WTC11 (cell line): ENCODE results near the gene AFP. TPM values are rescaled to one million over a fixed set of nuclear protein-coding genes. Genes with fewer than 3 reads are reported as not detected.

Experiments used
- ATAC-seq: fragments of 200-7000 bp; cut with Tn5 transposase; 2 replicates; pipeline ENCODE4 v1.10.0; 2021; ENCODE audit warnings: mild to moderate bottlenecking, moderate library complexity
- CTCF ChIA-PET: fragments of 300-600 bp; sonication (Branson Sonifier 250); formaldehyde crosslinking; loops from one replicate; lab custom pipeline; 2021; ENCODE audit warnings: antibody characterized with exemption; lab: Charles Lee
- POLR2A ChIA-PET: fragments of 350-600 bp; sonication (Branson Sonifier 250); formaldehyde crosslinking; loops from one replicate; lab custom pipeline; 2021; ENCODE audit warnings: antibody characterized with exemption; lab: Charles Lee
- DNase-seq: peaks from one replicate; pipeline ENCODE4 v3.0.0; 2021; ENCODE audit warnings: low spot score
- H3K27ac Mint-ChIP-seq: 2 replicates; pipeline ENCODE4 v1.8.0; 2021; ENCODE audit warnings: mixed read lengths
- H3K27me3 Mint-ChIP-seq: 2 replicates; pipeline ENCODE4 v1.8.0; 2021; ENCODE audit warnings: low read depth, mild to moderate bottlenecking, moderate library complexity, mixed read lengths
- H3K36me3 Mint-ChIP-seq: 2 replicates; pipeline ENCODE4 v1.8.0; 2021; ENCODE audit warnings: mixed read lengths
- H3K4me1 Mint-ChIP-seq: 2 replicates; pipeline ENCODE4 v1.8.0; 2022; ENCODE audit warnings: mixed read lengths
- H3K4me3 Mint-ChIP-seq: 2 replicates; pipeline ENCODE4 v1.8.0; 2021; ENCODE audit warnings: mild to moderate bottlenecking, moderate library complexity, mixed read lengths
- H3K9me3 Mint-ChIP-seq: 2 replicates; pipeline ENCODE4 v1.8.0; 2021; ENCODE audit warnings: mixed read lengths
- CREM ChIP-seq: sonication (generic); formaldehyde crosslinking; IDR thresholded peaks from 2 replicates; pipeline ENCODE4 v1.8.1; 2022; ENCODE audit warnings: mild to moderate bottlenecking, missing genetic modification reagents, moderate library complexity
- FOXP1 ChIP-seq: sonication (generic); formaldehyde crosslinking; IDR thresholded peaks from 2 replicates; pipeline ENCODE4 v1.8.0; 2022; ENCODE audit warnings: missing genetic modification reagents, mild to moderate bottlenecking, moderate library complexity, borderline replicate concordance
- IRF2 ChIP-seq: sonication (generic); formaldehyde crosslinking; IDR thresholded peaks from 2 replicates; pipeline ENCODE4 v1.8.0; 2022; ENCODE audit warnings: low read depth, missing genetic modification reagents, borderline replicate concordance
- MYBL2 ChIP-seq: sonication (generic); formaldehyde crosslinking; IDR thresholded peaks from 2 replicates; pipeline ENCODE4 v1.8.1; 2023; ENCODE audit warnings: mild to moderate bottlenecking, moderate library complexity, missing genetic modification reagents
- NR2C2 ChIP-seq: sonication (generic); formaldehyde crosslinking; IDR thresholded peaks from 2 replicates; pipeline ENCODE4 v1.8.0; 2022; ENCODE audit warnings: mild to moderate bottlenecking, missing genetic modification reagents
- OVOL2 ChIP-seq: fragments of 250-450 bp; sonication (Bioruptor Pico); IDR thresholded peaks from 2 replicates; pipeline ENCODE4 v1.9.0; 2021; ENCODE audit warnings: mild to moderate bottlenecking, borderline replicate concordance
- PRDM15 ChIP-seq: sonication (generic); formaldehyde crosslinking; IDR thresholded peaks from 2 replicates; pipeline ENCODE4 v1.8.0; 2022; ENCODE audit warnings: missing genetic modification reagents
- PREB ChIP-seq: sonication (generic); formaldehyde crosslinking; IDR thresholded peaks from 2 replicates; pipeline ENCODE4 v1.8.1; 2022; ENCODE audit warnings: mild to moderate bottlenecking, missing genetic modification reagents, moderate library complexity, borderline replicate concordance
- SP1 ChIP-seq: sonication (generic); formaldehyde crosslinking; conservative IDR thresholded peaks from 2 replicates; pipeline ENCODE4 v1.8.1; 2022; ENCODE audit warnings: missing genetic modification reagents
- TEAD1 ChIP-seq: sonication (generic); formaldehyde crosslinking; IDR thresholded peaks from 2 replicates; pipeline ENCODE4 v1.8.0; 2022; ENCODE audit warnings: mild to moderate bottlenecking, missing genetic modification reagents
- ZNF138 ChIP-seq: sonication (generic); formaldehyde crosslinking; conservative IDR thresholded peaks from 2 replicates; pipeline ENCODE4 v1.8.1; 2022; ENCODE audit warnings: mild to moderate bottlenecking, moderate library complexity, missing genetic modification reagents
- ZNF219 ChIP-seq: sonication (generic); formaldehyde crosslinking; IDR thresholded peaks from 2 replicates; pipeline ENCODE4 v1.8.0; 2023; ENCODE audit warnings: missing genetic modification reagents, mild to moderate bottlenecking, borderline replicate concordance
- ZNF317 ChIP-seq: sonication (generic); formaldehyde crosslinking; IDR thresholded peaks from 2 replicates; pipeline ENCODE4 v1.8.1; 2023; ENCODE audit warnings: low read depth, mild to moderate bottlenecking, moderate library complexity, missing genetic modification reagents, borderline replicate concordance
- ZNF416 ChIP-seq: fragments of 250-450 bp; sonication (Bioruptor Pico); IDR thresholded peaks from 2 replicates; pipeline ENCODE4 v1.9.0; 2021; ENCODE audit warnings: mild to moderate bottlenecking, inconsistent platforms
- ZNF532 ChIP-seq: fragments of 250-450 bp; sonication (Bioruptor Pico); IDR thresholded peaks from 2 replicates; pipeline ENCODE4 v1.9.0; 2021; ENCODE audit warnings: mild to moderate bottlenecking, borderline replicate concordance
- ZNF671 ChIP-seq: fragments of 250-450 bp; sonication (Bioruptor Pico); IDR thresholded peaks from 2 replicates; pipeline ENCODE4 v1.8.0; 2021; ENCODE audit warnings: mild to moderate bottlenecking
- total RNA-seq: library from RNA; stranded (reverse); gene quantifications from 3 replicates; pipeline ENCODE4 v1.2.3, GENCODE V29; 2021
- TF ChIP-seq, protein P1 (sequence below): sonication (generic); formaldehyde crosslinking; IDR thresholded peaks from 2 replicates; pipeline ENCODE4 v1.8.0; 2022; ENCODE audit warnings: mild to moderate bottlenecking, missing genetic modification reagents
- TF ChIP-seq, protein P2 (sequence below): sonication (generic); formaldehyde crosslinking; IDR thresholded peaks from 2 replicates; pipeline ENCODE4 v1.8.1; 2023; ENCODE audit warnings: mild to moderate bottlenecking, missing genetic modification reagents, moderate library complexity
- TF ChIP-seq, protein P3 (sequence below): sonication (generic); formaldehyde crosslinking; IDR thresholded peaks from 2 replicates; pipeline ENCODE4 v1.8.1; 2022; ENCODE audit warnings: missing genetic modification reagents, borderline replicate concordance
- TF ChIP-seq, protein P4 (sequence below): sonication (generic); formaldehyde crosslinking; IDR thresholded peaks from 2 replicates; pipeline ENCODE4 v1.8.1; 2023; ENCODE audit warnings: mild to moderate bottlenecking, missing genetic modification reagents

The AFP gene
- total RNA-seq, 1 experiment from 2014 or later, result 1.8 TPM

DNA sequence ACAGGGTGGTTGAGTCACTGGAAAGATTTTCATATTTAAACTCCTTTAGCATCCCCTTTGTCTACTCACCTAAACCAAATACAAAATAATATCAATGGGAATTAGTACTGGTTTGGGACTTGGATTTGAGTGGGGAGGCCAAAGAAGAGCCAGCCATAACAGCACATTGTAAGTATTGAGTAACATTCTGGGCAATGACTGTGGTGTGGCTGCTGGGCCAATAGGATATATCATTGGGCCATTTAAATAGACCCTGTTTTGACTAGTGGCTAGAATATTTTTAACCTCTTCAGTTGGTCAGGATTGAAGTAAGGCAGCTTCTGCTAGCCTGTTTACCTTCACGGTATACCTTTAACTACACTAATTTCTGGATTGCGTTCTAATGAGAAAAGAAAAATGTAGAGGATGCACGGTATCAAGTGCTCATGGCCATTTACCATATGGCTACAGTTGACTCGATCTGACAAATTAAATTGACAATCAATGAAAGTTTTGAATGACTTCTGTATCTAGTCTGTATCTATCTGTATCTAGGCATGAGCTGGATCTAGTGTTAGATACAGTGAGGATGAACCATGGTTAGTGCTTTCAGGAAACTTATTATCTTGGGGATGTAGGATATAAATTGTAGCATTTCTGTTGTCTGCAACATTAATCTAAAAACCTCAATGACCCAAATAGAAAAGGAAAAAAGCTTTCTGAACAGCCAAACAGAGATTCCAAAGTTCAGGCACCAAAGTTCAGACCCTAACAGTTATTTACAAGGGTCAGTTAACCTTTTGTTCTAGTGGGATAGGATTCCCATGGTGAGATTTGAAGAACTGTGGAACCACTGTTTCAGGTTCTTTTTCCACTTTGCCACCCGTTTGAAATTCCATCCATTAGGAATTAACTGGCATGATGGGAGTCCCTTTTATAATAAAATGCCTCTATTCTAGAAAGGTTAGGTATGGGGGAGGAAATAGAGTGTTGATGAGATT is 38.7 kb upstream of the AFP start:
- DNase-seq, result no peak
- CTCF ChIA-PET, result no interaction called here
- H3K27ac Mint-ChIP-seq, result no peak overlapping the region

GRCh38 chr4:73401412-73401811 is 34.6 kb upstream of the AFP start:
- no peak overlapping the region for H3K4me3 Mint-ChIP-seq
- ChIA-PET CTCF (interaction anchor here (0.7 kb wide), 1 partner anchor 30 kb away, joined by 3 read pairs; no protein-coding TSS in a partner anchor), POLR2A (no interaction called here)
- ATAC-seq (no peak), DNase-seq (no peak)
- H3K9me3 Mint-ChIP-seq, result no peaks in the 10 kb centered on the region
- peaks cover 6% of the 10 kb centered on the region for H3K4me1 Mint-ChIP-seq
- no peak overlapping the region for H3K27ac Mint-ChIP-seq
- no peaks in the 10 kb centered on the region for H3K27me3 Mint-ChIP-seq
- H3K36me3 Mint-ChIP-seq, result no peaks in the 10 kb centered on the region
- TF ChIP-seq TEAD1 (CRISPR knock-in tag), result no peak
- no peak for TF ChIP-seq ZNF671 (CRISPR knock-in tag)
- TF ChIP-seq, protein P1, sequence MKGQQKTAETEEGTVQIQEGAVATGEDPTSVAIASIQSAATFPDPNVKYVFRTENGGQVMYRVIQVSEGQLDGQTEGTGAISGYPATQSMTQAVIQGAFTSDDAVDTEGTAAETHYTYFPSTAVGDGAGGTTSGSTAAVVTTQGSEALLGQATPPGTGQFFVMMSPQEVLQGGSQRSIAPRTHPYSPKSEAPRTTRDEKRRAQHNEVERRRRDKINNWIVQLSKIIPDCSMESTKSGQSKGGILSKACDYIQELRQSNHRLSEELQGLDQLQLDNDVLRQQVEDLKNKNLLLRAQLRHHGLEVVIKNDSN (CRISPR knock-in tag), result no peak
- TF ChIP-seq PRDM15 (CRISPR knock-in tag), result no peak
- no peak for TF ChIP-seq FOXP1 (CRISPR knock-in tag)
- no peak for TF ChIP-seq NR2C2 (CRISPR knock-in tag)
- TF ChIP-seq ZNF219 (CRISPR knock-in tag), result no peak
- TF ChIP-seq, protein P2, sequence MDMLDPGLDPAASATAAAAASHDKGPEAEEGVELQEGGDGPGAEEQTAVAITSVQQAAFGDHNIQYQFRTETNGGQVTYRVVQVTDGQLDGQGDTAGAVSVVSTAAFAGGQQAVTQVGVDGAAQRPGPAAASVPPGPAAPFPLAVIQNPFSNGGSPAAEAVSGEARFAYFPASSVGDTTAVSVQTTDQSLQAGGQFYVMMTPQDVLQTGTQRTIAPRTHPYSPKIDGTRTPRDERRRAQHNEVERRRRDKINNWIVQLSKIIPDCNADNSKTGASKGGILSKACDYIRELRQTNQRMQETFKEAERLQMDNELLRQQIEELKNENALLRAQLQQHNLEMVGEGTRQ, result no peak
- TF ChIP-seq MYBL2 (CRISPR knock-in tag), result no peak
- no peak for TF ChIP-seq ZNF416 (CRISPR knock-in tag)
- no peak for TF ChIP-seq IRF2 (CRISPR knock-in tag)
- no peak for TF ChIP-seq ZNF317 (CRISPR knock-in tag)
- TF ChIP-seq, protein P3, sequence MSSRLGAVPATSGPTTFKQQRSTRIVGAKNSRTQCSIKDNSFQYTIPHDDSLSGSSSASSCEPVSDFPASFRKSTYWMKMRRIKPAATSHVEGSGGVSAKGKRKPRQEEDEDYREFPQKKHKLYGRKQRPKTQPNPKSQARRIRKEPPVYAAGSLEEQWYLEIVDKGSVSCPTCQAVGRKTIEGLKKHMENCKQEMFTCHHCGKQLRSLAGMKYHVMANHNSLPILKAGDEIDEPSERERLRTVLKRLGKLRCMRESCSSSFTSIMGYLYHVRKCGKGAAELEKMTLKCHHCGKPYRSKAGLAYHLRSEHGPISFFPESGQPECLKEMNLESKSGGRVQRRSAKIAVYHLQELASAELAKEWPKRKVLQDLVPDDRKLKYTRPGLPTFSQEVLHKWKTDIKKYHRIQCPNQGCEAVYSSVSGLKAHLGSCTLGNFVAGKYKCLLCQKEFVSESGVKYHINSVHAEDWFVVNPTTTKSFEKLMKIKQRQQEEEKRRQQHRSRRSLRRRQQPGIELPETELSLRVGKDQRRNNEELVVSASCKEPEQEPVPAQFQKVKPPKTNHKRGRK, result no peak
- TF ChIP-seq, protein P4, sequence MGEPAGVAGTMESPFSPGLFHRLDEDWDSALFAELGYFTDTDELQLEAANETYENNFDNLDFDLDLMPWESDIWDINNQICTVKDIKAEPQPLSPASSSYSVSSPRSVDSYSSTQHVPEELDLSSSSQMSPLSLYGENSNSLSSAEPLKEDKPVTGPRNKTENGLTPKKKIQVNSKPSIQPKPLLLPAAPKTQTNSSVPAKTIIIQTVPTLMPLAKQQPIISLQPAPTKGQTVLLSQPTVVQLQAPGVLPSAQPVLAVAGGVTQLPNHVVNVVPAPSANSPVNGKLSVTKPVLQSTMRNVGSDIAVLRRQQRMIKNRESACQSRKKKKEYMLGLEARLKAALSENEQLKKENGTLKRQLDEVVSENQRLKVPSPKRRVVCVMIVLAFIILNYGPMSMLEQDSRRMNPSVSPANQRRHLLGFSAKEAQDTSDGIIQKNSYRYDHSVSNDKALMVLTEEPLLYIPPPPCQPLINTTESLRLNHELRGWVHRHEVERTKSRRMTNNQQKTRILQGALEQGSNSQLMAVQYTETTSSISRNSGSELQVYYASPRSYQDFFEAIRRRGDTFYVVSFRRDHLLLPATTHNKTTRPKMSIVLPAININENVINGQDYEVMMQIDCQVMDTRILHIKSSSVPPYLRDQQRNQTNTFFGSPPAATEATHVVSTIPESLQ (CRISPR knock-in tag), result no peak
- no peak for TF ChIP-seq ZNF532 (CRISPR knock-in tag)

More for the DNA sequence above, 38.7 kb upstream of the AFP start:
- no peaks in the 10 kb centered on the region for H3K27me3 Mint-ChIP-seq
- no peak for ATAC-seq
- peaks cover 6% of the 10 kb centered on the region for H3K4me1 Mint-ChIP-seq
- no peaks in the 10 kb centered on the region for H3K36me3 Mint-ChIP-seq
- H3K4me3 Mint-ChIP-seq, result no peak overlapping the region
- POLR2A ChIA-PET, result no interaction called here
- TF ChIP-seq PREB (CRISPR knock-in tag) (no peak), OVOL2 (no peak), SP1 (CRISPR knock-in tag) (no peak), CREM (CRISPR knock-in tag) (no peak), ZNF138 (CRISPR knock-in tag) (no peak)
- no peaks in the 10 kb centered on the region for H3K9me3 Mint-ChIP-seq
